K562 (cell line): ENCODE results near the gene PDCL3. TPM values are rescaled to one million over a fixed set of nuclear protein-coding genes. Genes with fewer than 3 reads are reported as not detected.

ENCODE experiments used
- ARID1B ChIP-seq: fragments of 450-650 bp; IDR thresholded peaks from 2 replicates; pipeline ENCODE4 v1.6.1; 2016; ENCODE audit warnings: antibody characterized with exemption, mild to moderate bottlenecking, inconsistent platforms
- ATF6 ChIP-seq: sonication (generic); formaldehyde crosslinking; IDR thresholded peaks from 2 replicates; pipeline ENCODE4 v1.4.0; 2020; ENCODE audit warnings: mild to moderate bottlenecking, missing genetic modification reagents
- EP300 ChIP-seq: IDR thresholded peaks from 2 replicates; pipeline ENCODE4 v1.6.1; 2012; ENCODE audit warnings: low read length, improper control_type of control experiment
- HLTF ChIP-seq: fragments of 450-650 bp; IDR thresholded peaks from 2 replicates; pipeline ENCODE4 v1.6.1; 2016
- LEF1 ChIP-seq: fragments of 450-650 bp; IDR thresholded peaks from 2 replicates; pipeline ENCODE4 v1.6.1; 2016; ENCODE audit warnings: mild to moderate bottlenecking
- MAFK ChIP-seq: IDR thresholded peaks from 2 replicates; pipeline ENCODE4 v1.6.1; 2011; ENCODE audit warnings: low read length, improper control_type of control experiment
- MEIS2 ChIP-seq: fragments of 450-650 bp; IDR thresholded peaks from 2 replicates; pipeline ENCODE4 v1.6.1; 2014; ENCODE audit warnings: mild to moderate bottlenecking; ENCODE audit not compliant: partially characterized antibody
- NEUROD1 ChIP-seq: fragments of 150-350 bp; IDR thresholded peaks from 2 replicates; pipeline ENCODE4 v1.6.1; 2014; ENCODE audit warnings: borderline replicate concordance, low read length, low read depth; ENCODE audit not compliant: partially characterized antibody
- NR2F6 ChIP-seq: fragments of 450-650 bp; formaldehyde crosslinking; IDR thresholded peaks from 2 replicates; pipeline ENCODE4 v1.4.0; 2020; ENCODE audit warnings: mild to moderate bottlenecking
- PKNOX1 ChIP-seq: fragments of 450-650 bp; IDR thresholded peaks from 2 replicates; pipeline ENCODE4 v1.6.1; 2016
- PPARD ChIP-seq: fragments of 250-450 bp; sonication (Bioruptor Pico); IDR thresholded peaks from 2 replicates; pipeline ENCODE4 v1.8.0; 2022; ENCODE audit warnings: inconsistent platforms, mild to moderate bottlenecking, moderate library complexity
- TCF3 ChIP-seq: sonication (generic); formaldehyde crosslinking; IDR thresholded peaks from 2 replicates; pipeline ENCODE4 v1.4.0; 2020; ENCODE audit warnings: mild to moderate bottlenecking, missing genetic modification reagents
- TFAP4 ChIP-seq: sonication (generic); formaldehyde crosslinking; IDR thresholded peaks from 2 replicates; pipeline ENCODE4 v1.8.0; 2022; ENCODE audit warnings: missing genetic modification reagents, mild to moderate bottlenecking, moderate library complexity, borderline replicate concordance
- ZNF184 ChIP-seq: sonication (generic); formaldehyde crosslinking; IDR thresholded peaks from 2 replicates; pipeline ENCODE4 v1.5.0; 2020; ENCODE audit warnings: missing genetic modification reagents
- polyA plus RNA-seq, 8 experiments: library from polyadenylated mRNA; depleted of rRNA in 4 of 8; stranded (reverse) in 5 of 8; unstranded in 3 of 8; fragments of >200 nt; fragmentation: Nextera tagmentation in 2 of 8; fragmentation: Illumina TruSeq in 1 of 8; extraction: Ambion mirVana in 2 of 8; extraction: Trizol in 1 of 8; gene quantifications; 2 replicates each; pipeline versions ENCODE4 v1.2.1 to v1.2.3, GENCODE V29; 2011 to 2014; ENCODE audit warnings: inconsistent platforms in 1 of 8, missing spikeins in 1 of 8
- total RNA-seq, 7 experiments: library from RNA; depleted of rRNA in 6 of 7; stranded (reverse); fragments of >200 nt in 6 of 7; fragmentation: Illumina TruSeq in 2 of 7; extraction: Trizol in 2 of 7; gene quantifications; 2 replicates each; pipeline versions ENCODE4 v1.2.1 to v1.2.3, GENCODE V29; 2011 to 2021; ENCODE audit warnings: low replicate concordance in 1 of 7
- TF ChIP-seq, protein P1 (sequence below): fragments of 200-600 bp; sonication (generic); IDR thresholded peaks from one replicate; pipeline ENCODE4 v1.6.1; 2012; ENCODE audit warnings: mild to moderate bottlenecking, low read depth, low read length, inconsistent platforms

The PDCL3 gene
- total and polyA plus RNA-seq, 9 of the 15 experiments (the other 6 are each of a cell fraction or from before 2014, with no cell fraction given) = 16.6 to 76.7 (median 26.9) TPM

DNA sequence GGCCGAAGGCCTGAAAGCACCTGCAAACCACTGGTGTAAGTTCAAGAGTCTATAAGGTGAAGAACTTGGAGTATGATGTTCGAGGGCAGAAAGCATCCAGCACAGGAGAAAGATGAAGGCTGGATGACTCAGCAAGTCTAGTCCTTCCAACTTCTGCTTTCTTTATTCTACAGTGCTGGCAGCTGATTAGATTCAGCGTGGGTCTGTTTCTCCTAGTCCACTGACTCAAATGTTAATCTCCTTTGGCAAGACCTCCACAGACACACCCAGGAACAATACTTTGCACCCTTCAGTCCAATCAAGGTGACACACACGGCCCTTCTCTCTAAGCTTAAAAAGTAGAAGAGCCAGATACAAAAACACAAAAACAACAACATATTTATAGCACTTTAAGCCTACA lies 49.1 kb upstream of the PDCL3 start (continued):
- TF ChIP-seq, protein P1, sequence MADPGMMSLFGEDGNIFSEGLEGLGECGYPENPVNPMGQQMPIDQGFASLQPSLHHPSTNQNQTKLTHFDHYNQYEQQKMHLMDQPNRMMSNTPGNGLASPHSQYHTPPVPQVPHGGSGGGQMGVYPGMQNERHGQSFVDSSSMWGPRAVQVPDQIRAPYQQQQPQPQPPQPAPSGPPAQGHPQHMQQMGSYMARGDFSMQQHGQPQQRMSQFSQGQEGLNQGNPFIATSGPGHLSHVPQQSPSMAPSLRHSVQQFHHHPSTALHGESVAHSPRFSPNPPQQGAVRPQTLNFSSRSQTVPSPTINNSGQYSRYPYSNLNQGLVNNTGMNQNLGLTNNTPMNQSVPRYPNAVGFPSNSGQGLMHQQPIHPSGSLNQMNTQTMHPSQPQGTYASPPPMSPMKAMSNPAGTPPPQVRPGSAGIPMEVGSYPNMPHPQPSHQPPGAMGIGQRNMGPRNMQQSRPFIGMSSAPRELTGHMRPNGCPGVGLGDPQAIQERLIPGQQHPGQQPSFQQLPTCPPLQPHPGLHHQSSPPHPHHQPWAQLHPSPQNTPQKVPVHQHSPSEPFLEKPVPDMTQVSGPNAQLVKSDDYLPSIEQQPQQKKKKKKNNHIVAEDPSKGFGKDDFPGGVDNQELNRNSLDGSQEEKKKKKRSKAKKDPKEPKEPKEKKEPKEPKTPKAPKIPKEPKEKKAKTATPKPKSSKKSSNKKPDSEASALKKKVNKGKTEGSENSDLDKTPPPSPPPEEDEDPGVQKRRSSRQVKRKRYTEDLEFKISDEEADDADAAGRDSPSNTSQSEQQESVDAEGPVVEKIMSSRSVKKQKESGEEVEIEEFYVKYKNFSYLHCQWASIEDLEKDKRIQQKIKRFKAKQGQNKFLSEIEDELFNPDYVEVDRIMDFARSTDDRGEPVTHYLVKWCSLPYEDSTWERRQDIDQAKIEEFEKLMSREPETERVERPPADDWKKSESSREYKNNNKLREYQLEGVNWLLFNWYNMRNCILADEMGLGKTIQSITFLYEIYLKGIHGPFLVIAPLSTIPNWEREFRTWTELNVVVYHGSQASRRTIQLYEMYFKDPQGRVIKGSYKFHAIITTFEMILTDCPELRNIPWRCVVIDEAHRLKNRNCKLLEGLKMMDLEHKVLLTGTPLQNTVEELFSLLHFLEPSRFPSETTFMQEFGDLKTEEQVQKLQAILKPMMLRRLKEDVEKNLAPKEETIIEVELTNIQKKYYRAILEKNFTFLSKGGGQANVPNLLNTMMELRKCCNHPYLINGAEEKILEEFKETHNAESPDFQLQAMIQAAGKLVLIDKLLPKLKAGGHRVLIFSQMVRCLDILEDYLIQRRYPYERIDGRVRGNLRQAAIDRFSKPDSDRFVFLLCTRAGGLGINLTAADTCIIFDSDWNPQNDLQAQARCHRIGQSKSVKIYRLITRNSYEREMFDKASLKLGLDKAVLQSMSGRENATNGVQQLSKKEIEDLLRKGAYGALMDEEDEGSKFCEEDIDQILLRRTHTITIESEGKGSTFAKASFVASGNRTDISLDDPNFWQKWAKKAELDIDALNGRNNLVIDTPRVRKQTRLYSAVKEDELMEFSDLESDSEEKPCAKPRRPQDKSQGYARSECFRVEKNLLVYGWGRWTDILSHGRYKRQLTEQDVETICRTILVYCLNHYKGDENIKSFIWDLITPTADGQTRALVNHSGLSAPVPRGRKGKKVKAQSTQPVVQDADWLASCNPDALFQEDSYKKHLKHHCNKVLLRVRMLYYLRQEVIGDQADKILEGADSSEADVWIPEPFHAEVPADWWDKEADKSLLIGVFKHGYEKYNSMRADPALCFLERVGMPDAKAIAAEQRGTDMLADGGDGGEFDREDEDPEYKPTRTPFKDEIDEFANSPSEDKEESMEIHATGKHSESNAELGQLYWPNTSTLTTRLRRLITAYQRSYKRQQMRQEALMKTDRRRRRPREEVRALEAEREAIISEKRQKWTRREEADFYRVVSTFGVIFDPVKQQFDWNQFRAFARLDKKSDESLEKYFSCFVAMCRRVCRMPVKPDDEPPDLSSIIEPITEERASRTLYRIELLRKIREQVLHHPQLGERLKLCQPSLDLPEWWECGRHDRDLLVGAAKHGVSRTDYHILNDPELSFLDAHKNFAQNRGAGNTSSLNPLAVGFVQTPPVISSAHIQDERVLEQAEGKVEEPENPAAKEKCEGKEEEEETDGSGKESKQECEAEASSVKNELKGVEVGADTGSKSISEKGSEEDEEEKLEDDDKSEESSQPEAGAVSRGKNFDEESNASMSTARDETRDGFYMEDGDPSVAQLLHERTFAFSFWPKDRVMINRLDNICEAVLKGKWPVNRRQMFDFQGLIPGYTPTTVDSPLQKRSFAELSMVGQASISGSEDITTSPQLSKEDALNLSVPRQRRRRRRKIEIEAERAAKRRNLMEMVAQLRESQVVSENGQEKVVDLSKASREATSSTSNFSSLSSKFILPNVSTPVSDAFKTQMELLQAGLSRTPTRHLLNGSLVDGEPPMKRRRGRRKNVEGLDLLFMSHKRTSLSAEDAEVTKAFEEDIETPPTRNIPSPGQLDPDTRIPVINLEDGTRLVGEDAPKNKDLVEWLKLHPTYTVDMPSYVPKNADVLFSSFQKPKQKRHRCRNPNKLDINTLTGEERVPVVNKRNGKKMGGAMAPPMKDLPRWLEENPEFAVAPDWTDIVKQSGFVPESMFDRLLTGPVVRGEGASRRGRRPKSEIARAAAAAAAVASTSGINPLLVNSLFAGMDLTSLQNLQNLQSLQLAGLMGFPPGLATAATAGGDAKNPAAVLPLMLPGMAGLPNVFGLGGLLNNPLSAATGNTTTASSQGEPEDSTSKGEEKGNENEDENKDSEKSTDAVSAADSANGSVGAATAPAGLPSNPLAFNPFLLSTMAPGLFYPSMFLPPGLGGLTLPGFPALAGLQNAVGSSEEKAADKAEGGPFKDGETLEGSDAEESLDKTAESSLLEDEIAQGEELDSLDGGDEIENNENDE = no peak
- TF ChIP-seq PKNOX1 (peak; percentile 51), MAFK (peak; percentile 95), NR2F6 (no peak), EP300 (peak; percentile 59), TCF3 (CRISPR knock-in tag) (peak; percentile 87), MEIS2 (peak; percentile 53), HLTF (no peak), ATF6 (CRISPR knock-in tag) (no peak), NEUROD1 (no peak), ZNF184 (no peak), LEF1 (peak; percentile 56), PPARD (CRISPR knock-in tag) (no peak), TFAP4 (CRISPR knock-in tag) (0 out of 2 replicates have a peak, but pooled peaks have one; percentile 15), ARID1B (peak; percentile 94)
